Choroid plexus epithelial cell (primary cell): ENCODE measurements around the gene KCMF1.

Source experiments
- DNase-seq: peaks from one replicate; pipeline ENCODE4 v3.0.0-alpha.2; 2010; ENCODE audit warnings: low read depth
- H3K4me3 ChIP-seq: 2 replicates; pipeline ENCODE4 v1.5.1; 2011; ENCODE audit warnings: low read depth, mild to moderate bottlenecking, control low read depth, low read length, moderate library complexity
- CTCF ChIP-seq: conservative IDR thresholded peaks from 2 replicates; pipeline ENCODE4 v1.5.1; 2011; ENCODE audit warnings: low read depth, mild to moderate bottlenecking, control low read depth, inconsistent platforms, low read length, moderate library complexity

Gene KCMF1

GRCh38 chr2:84970868-84971509, at the start of gene KCMF1:
KCMF1 (plus strand) TSS chr2:84971161; CDS start chr2:84971452, 291 bp downstream.
- no peak for TF ChIP-seq CTCF
- peak within 1 kb of the TSS; percentile 77 for H3K4me3 ChIP-seq
- DNase-seq: peak; percentile 72

GRCh38 chr2:84923009-84923408, 48.0 kb upstream of the KCMF1 start:
- no peak for DNase-seq
- no peak overlapping the region for H3K4me3 ChIP-seq
- no peak for TF ChIP-seq CTCF

- DNase-seq: peak; percentile 84
- no peak for TF ChIP-seq CTCF
Observed at GRCh38 chr2:84924173-84925106, 46.5 kb upstream of the KCMF1 start.

GRCh38 chr2:84925336-84925723, 45.6 kb upstream of the KCMF1 start:
- no peak overlapping the region for H3K4me3 ChIP-seq
- DNase-seq: no peak
- no peak for TF ChIP-seq CTCF

More at GRCh38 chr2:84924173-84925106, 46.5 kb upstream of the KCMF1 start:
- peak overlapping the region; percentile 3 for H3K4me3 ChIP-seq

GRCh38 chr2:84925724-84926376, 45.1 kb upstream of the KCMF1 start:
- peak; percentile 89 for DNase-seq
- TF ChIP-seq CTCF: peak; percentile 91

GRCh38 chr2:84927275-84927627, 43.7 kb upstream of the KCMF1 start:
- no peak overlapping the region for H3K4me3 ChIP-seq
- TF ChIP-seq CTCF: no peak

More at GRCh38 chr2:84925724-84926376, 45.1 kb upstream of the KCMF1 start:
- H3K4me3 ChIP-seq: peak overlapping the region; percentile 52

More at GRCh38 chr2:84927275-84927627, 43.7 kb upstream of the KCMF1 start:
- no peak for DNase-seq
